Astrocyte of the cerebellum (primary cell): ENCODE results near the gene DSCAM.

ENCODE experiments used
- DNase-seq: peaks from one replicate; pipeline ENCODE4 v3.0.0-alpha.2; 2011; ENCODE audit warnings: low read depth
- H3K4me3 ChIP-seq: 2 replicates; pipeline ENCODE4 v1.5.1; 2011; ENCODE audit warnings: mild to moderate bottlenecking, low read depth, low read length, moderate library complexity
- CTCF ChIP-seq: IDR thresholded peaks from 2 replicates; pipeline ENCODE4 v1.5.1; 2012; ENCODE audit warnings: low read length, low read depth, moderate library complexity, mild to moderate bottlenecking; ENCODE audit errors: missing control alignments
- in situ Hi-C: cut with HindIII; loops from 2 replicates; pipeline ENCODE4 v1.10.0; 2017; ENCODE audit warnings: low sequenced_read_pairs

Gene DSCAM

GRCh38 chr21:40073642-40074041 lies 773.3 kb downstream of the DSCAM start:
- DNase-seq: no peak
- no peak overlapping the region for H3K4me3 ChIP-seq
- in situ Hi-C loops: no loop called here
- no peak for TF ChIP-seq CTCF

GRCh38 chr21:40070871-40071270 lies 776.1 kb downstream of the DSCAM start:
- DNase-seq: no peak
- H3K4me3 ChIP-seq: no peak overlapping the region
- TF ChIP-seq CTCF: no peak
- in situ Hi-C loops: no loop called here

- in situ Hi-C loops: no loop called here
- no peak for TF ChIP-seq CTCF
- H3K4me3 ChIP-seq: no peak overlapping the region
- no peak for DNase-seq
Measured at GRCh38 chr21:40067751-40068150, 779.2 kb downstream of the DSCAM start.

GRCh38 chr21:40066221-40066620 lies 780.7 kb downstream of the DSCAM start:
- in situ Hi-C loops: no loop called here
- DNase-seq: no peak
- no peak for TF ChIP-seq CTCF
- no peak overlapping the region for H3K4me3 ChIP-seq

GRCh38 chr21:40060083-40060677 lies 786.8 kb downstream of the DSCAM start:
- H3K4me3 ChIP-seq: no peak overlapping the region
- no peak for TF ChIP-seq CTCF
- DNase-seq: no peak
- in situ Hi-C loops: no loop called here

- no peak for TF ChIP-seq CTCF
- in situ Hi-C loops: no loop called here
Measured at GRCh38 chr21:40057331-40057730, 789.6 kb downstream of the DSCAM start.

GRCh38 chr21:40056031-40056430 lies 790.9 kb downstream of the DSCAM start:
- H3K4me3 ChIP-seq: no peak overlapping the region
- in situ Hi-C loops: no loop called here
- DNase-seq: no peak
- no peak for TF ChIP-seq CTCF

More at GRCh38 chr21:40057331-40057730, 789.6 kb downstream of the DSCAM start:
- DNase-seq: no peak
- no peak overlapping the region for H3K4me3 ChIP-seq
